ENCODE data around the gene TENM4.
A peak's percentile ranks its signal among the peaks of the same experiment; 100 is the strongest.

Gene TENM4

GRCh38 chr11:78717041-78717440, 723.8 kb downstream of the TENM4 start:
- POLR2A ChIA-PET, result no interaction called here
- TF ChIP-seq CTCF (IDR thresholded peaks at IDR 0.05; ENCODE audit: control extremely low read depth, extremely low read depth, low read depth, missing control alignments), result no peak
- no peak for DNase-seq (ENCODE audit: extremely low spot score)
- CTCF ChIA-PET, result interaction anchor here (1.1 to 8.5 kb wide), 11 partner anchors 7 to 77 kb away, joined by 3 to 149 read pairs (median 15); no protein-coding TSS in a partner anchor

GRCh38 chr11:78715639-78716311, 725.1 kb downstream of the TENM4 start:
- DNase-seq (ENCODE audit: extremely low spot score), result peak; percentile 56
- peak; percentile 87 for TF ChIP-seq CTCF (IDR thresholded peaks at IDR 0.05; ENCODE audit: control extremely low read depth, extremely low read depth, low read depth, missing control alignments)
- CTCF ChIA-PET, result interaction anchor here (0.6 to 8.5 kb wide), 32 partner anchors 9 to 488 kb away, joined by 3 to 149 read pairs (median 4); no protein-coding TSS in a partner anchor
- POLR2A ChIA-PET, result no interaction called here

GRCh38 chr11:78714539-78714938, 726.3 kb downstream of the TENM4 start:
- ChIA-PET CTCF (interaction anchor here (0.8 to 8.5 kb wide), 12 partner anchors 9 to 386 kb away, joined by 3 to 149 read pairs (median 10); no protein-coding TSS in a partner anchor), POLR2A (no interaction called here)
- TF ChIP-seq CTCF (IDR thresholded peaks at IDR 0.05; ENCODE audit: control extremely low read depth, extremely low read depth, low read depth, missing control alignments), result no peak
- DNase-seq (ENCODE audit: extremely low spot score), result no peak

- TF ChIP-seq CTCF (IDR thresholded peaks at IDR 0.05; ENCODE audit: control extremely low read depth, extremely low read depth, low read depth, missing control alignments), result no peak
- CTCF ChIA-PET, result no interaction called here
- DNase-seq (ENCODE audit: extremely low spot score), result no peak
- POLR2A ChIA-PET, result no interaction called here
Observed at GRCh38 chr11:78711735-78712134, 729.1 kb downstream of the TENM4 start.

- CTCF ChIA-PET, result no interaction called here
- TF ChIP-seq CTCF (IDR thresholded peaks at IDR 0.05; ENCODE audit: control extremely low read depth, extremely low read depth, low read depth, missing control alignments), result no peak
- no peak for DNase-seq (ENCODE audit: extremely low spot score)
- POLR2A ChIA-PET, result no interaction called here
Observed at GRCh38 chr11:78710417-78710816, 730.4 kb downstream of the TENM4 start.

GRCh38 chr11:78708388-78708787, 732.4 kb downstream of the TENM4 start:
- no peak for TF ChIP-seq CTCF (IDR thresholded peaks at IDR 0.05; ENCODE audit: control extremely low read depth, extremely low read depth, low read depth, missing control alignments)
- DNase-seq (ENCODE audit: extremely low spot score), result no peak
- ChIA-PET CTCF (interaction anchor here (0.8 to 1.0 kb wide), 2 partner anchors 61 to 63 kb away, joined by 3 to 4 read pairs; no protein-coding TSS in a partner anchor), POLR2A (no interaction called here)
